Measurements from ENCODE around the gene DPH5. TPM values are rescaled to one million over a fixed set of nuclear protein-coding genes. Genes with fewer than 3 reads are reported as not detected.

Gene DPH5
- total and polyA plus RNA-seq, 2 of the 4 experiments (the other 2 are of a cell fraction) = 32.3 to 42.0 TPM

DNA sequence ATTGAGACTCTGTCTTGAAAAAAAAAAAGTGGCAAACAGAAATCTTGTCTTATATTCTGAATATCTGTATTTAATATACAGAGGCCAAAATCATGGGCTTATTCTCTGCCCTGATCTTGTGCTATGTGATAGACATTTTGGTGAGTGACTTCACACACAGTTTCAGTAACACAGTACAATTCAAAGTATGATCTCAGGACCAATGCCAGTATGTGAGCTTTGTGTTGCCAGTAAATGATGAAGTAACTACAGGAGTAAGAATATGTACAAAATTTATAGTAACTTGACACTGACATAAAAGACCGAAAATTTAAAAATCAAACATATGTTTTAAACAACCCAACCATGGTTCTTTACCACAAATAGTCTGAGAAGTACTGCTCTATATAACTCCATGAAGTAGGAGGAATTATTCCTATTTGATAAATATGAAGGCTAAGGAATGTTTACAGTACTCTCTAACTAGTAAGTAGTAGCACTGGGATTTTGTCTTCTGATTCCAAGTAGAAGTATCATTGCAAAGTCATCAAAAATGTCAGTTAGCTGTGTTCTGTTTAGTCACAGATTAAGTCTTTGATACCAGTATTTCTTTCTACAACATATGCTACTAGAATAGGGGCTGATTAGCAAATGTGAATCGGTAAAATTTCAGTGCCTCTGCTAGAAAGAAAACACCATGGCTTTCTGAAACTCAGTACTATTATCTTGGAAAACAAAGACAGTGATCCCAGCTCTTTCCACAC lies 25.3 kb downstream of the DPH5 start:
- Histone ChIP-seq H3K4me3 (ENCODE audit: insufficient read depth, low read depth, low read length) (no peak overlapping the region), H3K56ac (ENCODE audit: extremely low read depth, insufficient read depth, low read length) (no peak overlapping the region), H3K79me1 (ENCODE audit: low read depth in 1 of 2, low read length in 2 of 2) (0 out of 4 replicates have a peak, but pooled peaks cover 0 to 4% of the 10 kb centered on the region in 2 experiments), H2AFZ (replicated peaks; ENCODE audit: low read length, poor library complexity) (no peak overlapping the region), H3K27ac (ENCODE audit: insufficient read depth, low read length) (peak overlapping the region; percentile 61; the same call in 1 of the 2 replicates), H2BK120ac (ENCODE audit: low read depth, low read length) (no peak overlapping the region), H3K9me3 (ENCODE audit: control insufficient read depth, insufficient read depth, low read length) (no peaks in the 10 kb centered on the region), H3K27me3 (ENCODE audit: control insufficient read depth, insufficient read depth, low read length) (no peaks in the 10 kb centered on the region), H4K8ac (ENCODE audit: low read depth in 2 of 2, low read length in 2 of 2) (no peak overlapping the region), H2AK5ac (ENCODE audit: low read depth, low read length) (no peak overlapping the region), H3K4ac (ENCODE audit: low read depth, low read length) (no peak overlapping the region), H3K36me3 (ENCODE audit: control insufficient read depth, insufficient read depth, low read length) (peaks cover 4% of the 10 kb centered on the region), H4K91ac (ENCODE audit: insufficient read depth, low read depth, low read length) (no peak overlapping the region), H2BK20ac (ENCODE audit: low read depth, low read length) (no peak overlapping the region), H2BK5ac (ENCODE audit: low read depth, low read length, poor library complexity, severe bottlenecking) (no peak overlapping the region), H4K20me1 (ENCODE audit: insufficient read depth, low read length) (no peaks in the 10 kb centered on the region), H3K9me1 (ENCODE audit: insufficient read depth, low read length) (peaks cover 7% of the 10 kb centered on the region; the same call in 1 of the 2 replicates), H3K4me2 (ENCODE audit: low read depth, low read length) (no peak overlapping the region), H3K18ac (ENCODE audit: low read depth, low read length) (no peak overlapping the region; the same call in 1 of the 2 replicates), H2AK9ac (replicated peaks; ENCODE audit: low read depth, low read length, poor library complexity) (no peak overlapping the region), H3K14ac (replicated peaks; ENCODE audit: low read depth, low read length) (no peak overlapping the region), H3K23ac (ENCODE audit: low read depth, low read length) (no peak overlapping the region), H3K9ac (ENCODE audit: low read depth, low read length) (no peak overlapping the region), H4K5ac (ENCODE audit: low read depth, low read length) (0 out of 2 replicates have a peak overlapping the region, but pooled peaks have one; percentile 27), H2BK15ac (ENCODE audit: low read depth, low read length) (no peak overlapping the region), H3K4me1 (ENCODE audit: control insufficient read depth, insufficient read depth, low read length) (peaks cover 7% of the 10 kb centered on the region; the same call in 1 of the 2 replicates)
- BruUV-seq (replicated peaks) = no TSS peak
- in situ Hi-C loops (cut with MboI; ENCODE audit: low sequenced_read_pairs) = no loop called here
- POLR2A ChIA-PET (ENCODE audit: unreplicated experiment) = no interaction called here
- peak; percentile 28 for ATAC-seq (ENCODE audit: low read depth)
- dilution Hi-C loops (cut with HindIII; ENCODE audit: low sequenced_read_pairs, unreplicated experiment) = no loop called here
- intact Hi-C loops (cut with micrococcal nuclease) = no loop called here
- CTCF ChIA-PET = no interaction called here
- no CpG with 5 or more reads among the region's 2 CpGs for WGBS, 2 experiments (ENCODE audit: extremely low coverage in 2 of 2, insufficient read length in 1 of 2)
- TF ChIP-seq BHLHE40 (IDR thresholded peaks at IDR 0.05; ENCODE audit: low read depth, low read length) (no peak), MAFK (IDR thresholded peaks at IDR 0.05; ENCODE audit: low read depth, low read length) (0 out of 2 replicates have a peak, but pooled peaks have one; percentile 13), NFE2L2 (IDR thresholded peaks at IDR 0.05; ENCODE audit: low read depth, low read length) (no peak), CEBPB (IDR thresholded peaks at IDR 0.05; ENCODE audit: low read depth, low read length) (no peak), FOS (IDR thresholded peaks at IDR 0.05; ENCODE audit: low read depth, low read length) (no peak), CHD1 (IDR thresholded peaks at IDR 0.05; ENCODE audit: low read depth, low read length) (no peak)
- peak; percentile 31 for DNase-seq
